ENCODE results near the gene SLC11A2. TPM values are rescaled to one million over a fixed set of nuclear protein-coding genes. Genes with fewer than 3 reads are reported as not detected.
A peak's percentile ranks its signal among the peaks of the same experiment; 100 is the strongest.

The SLC11A2 gene
- 26.7 to 38.9 TPM (median 37.5 TPM) in 3 replicates for polyA plus RNA-seq
- polyA plus RNA-seq (2011; ENCODE audit: low read depth): 7.2 TPM
- polyA plus RNA-seq (2011; cell fraction: cytosol; rRNA removed): 12.9 and 20.8 TPM in 2 replicates
- polyA plus RNA-seq (2011; cell fraction: nucleus; rRNA removed): 67.5 and 79.5 TPM in 2 replicates
- polyA plus RNA-seq (2012; ENCODE audit: low replicate concordance): 17.0 and 22.6 TPM in 2 replicates
- polyA minus RNA-seq: 56.7 to 72.8 TPM (median 65.2 TPM) in 3 replicates
- polyA minus RNA-seq (2011; cell fraction: cytosol; rRNA and poly(A)+ RNA removed): 22.1 TPM
- 62.5 and 92.1 TPM in 2 replicates for polyA minus RNA-seq (2011; cell fraction: nucleus; rRNA and poly(A)+ RNA removed)

GRCh38 chr12:51025836-51026638 is at the start of gene SLC11A2:
SLC11A2 (minus strand) TSS chr12:51026384; CDS start chr12:51010728, 15,656 bp downstream.
- H3K36me3 ChIP-seq (ENCODE audit: control insufficient read depth in 2 of 2, extremely low read depth in 1 of 2, insufficient read depth in 2 of 2, low read length in 2 of 2): no peaks in the 10 kb centered on the region
- H3K9ac ChIP-seq (ENCODE audit: control insufficient read depth, extremely low read depth, insufficient read depth, low read length): peak within 1 kb of the TSS; percentile 90
- no peak for FAIRE-seq
- H3K4me3 ChIP-seq (ENCODE audit: control insufficient read depth in 2 of 3, extremely low read depth in 1 of 3, insufficient read depth in 2 of 3, low read depth in 1 of 3, low read length in 3 of 3): peak within 1 kb of the TSS; percentile 61 to 81 (median 65)
- H3K79me2 ChIP-seq (ENCODE audit: control insufficient read depth, insufficient read depth, low read length): peaks cover 38% of the 10 kb centered on the region
- peak; percentile 62 for DNase-seq (ENCODE audit: low read depth, low spot score)
- H4K20me1 ChIP-seq (ENCODE audit: control insufficient read depth, extremely low read depth, insufficient read depth, low read length): no peaks in the 10 kb centered on the region
- H3K9me1 ChIP-seq (ENCODE audit: control insufficient read depth, extremely low read depth, insufficient read depth, low read length): no peaks in the 10 kb centered on the region
- peak within 1 kb of the TSS; percentile 93 for H3K4me2 ChIP-seq (ENCODE audit: control insufficient read depth, extremely low read depth, insufficient read depth, low read depth, low read length)
- peak within 1 kb of the TSS; percentile 75 for H3K27ac ChIP-seq (ENCODE audit: control insufficient read depth, insufficient read depth, low read length)
- TF ChIP-seq EZH2 (IDR thresholded peaks at IDR 0.05; ENCODE audit: low read length): no peak
- TF ChIP-seq CTCF (optimal IDR thresholded peaks at IDR 0.05 in 1 of 3, IDR thresholded peaks at IDR 0.05 in 1 of 3, conservative IDR thresholded peaks at IDR 0.05 in 1 of 3; ENCODE audit: extremely low read depth in 1 of 3, insufficient read depth in 2 of 3, low read length in 3 of 3): no peak
- dilution Hi-C loops (cut with MboI; ENCODE audit: extremely low pct_ligation_motif_present, low sequenced_read_pairs): no loop called here
- H3K9me3 ChIP-seq (ENCODE audit: control insufficient read depth, low read depth, low read length): no peaks in the 10 kb centered on the region
- H3K4me1 ChIP-seq (ENCODE audit: control insufficient read depth, extremely low read depth, insufficient read depth, low read length): peaks cover 26% of the 10 kb centered on the region
- H3K27me3 ChIP-seq (ENCODE audit: control insufficient read depth, extremely low read depth, insufficient read depth, low read length): no peaks in the 10 kb centered on the region
- H2AFZ ChIP-seq (ENCODE audit: control insufficient read depth, low read length): peak within 1 kb of the TSS; percentile 96

- dilution Hi-C loops (cut with MboI; ENCODE audit: extremely low pct_ligation_motif_present, low sequenced_read_pairs): no loop called here
- peaks cover 20% of the 10 kb centered on the region for H3K79me2 ChIP-seq (ENCODE audit: control insufficient read depth, insufficient read depth, low read length)
These were observed 49.2 kb upstream of the SLC11A2 start for GRCh38 chr12:51075390-51075789.

More at GRCh38 chr12:51075390-51075789, 49.2 kb upstream of the SLC11A2 start:
- no peak for TF ChIP-seq EZH2 (IDR thresholded peaks at IDR 0.05; ENCODE audit: low read length)
- TF ChIP-seq CTCF (optimal IDR thresholded peaks at IDR 0.05 in 1 of 3, IDR thresholded peaks at IDR 0.05 in 1 of 3, conservative IDR thresholded peaks at IDR 0.05 in 1 of 3; ENCODE audit: extremely low read depth in 1 of 3, insufficient read depth in 2 of 3, low read length in 3 of 3): no peak
- no peak for DNase-seq (ENCODE audit: low read depth, low spot score)
- peaks cover 12 to 13% of the 10 kb centered on the region in 2 experiments for H3K36me3 ChIP-seq (ENCODE audit: control insufficient read depth in 2 of 2, extremely low read depth in 1 of 2, insufficient read depth in 2 of 2, low read length in 2 of 2)
- no peak for FAIRE-seq
- H3K4me3 ChIP-seq (ENCODE audit: control insufficient read depth in 2 of 3, extremely low read depth in 1 of 3, insufficient read depth in 2 of 3, low read depth in 1 of 3, low read length in 3 of 3): no peak overlapping the region
- H3K27ac ChIP-seq (ENCODE audit: control insufficient read depth, insufficient read depth, low read length): no peak overlapping the region
- H4K20me1 ChIP-seq (ENCODE audit: control insufficient read depth, extremely low read depth, insufficient read depth, low read length): no peaks in the 10 kb centered on the region
- no peak overlapping the region for H3K4me2 ChIP-seq (ENCODE audit: control insufficient read depth, extremely low read depth, insufficient read depth, low read depth, low read length)
- H3K4me1 ChIP-seq (ENCODE audit: control insufficient read depth, extremely low read depth, insufficient read depth, low read length): no peaks in the 10 kb centered on the region
- no peaks in the 10 kb centered on the region for H3K9me1 ChIP-seq (ENCODE audit: control insufficient read depth, extremely low read depth, insufficient read depth, low read length)
- H3K9ac ChIP-seq (ENCODE audit: control insufficient read depth, extremely low read depth, insufficient read depth, low read length): no peak overlapping the region
- no peaks in the 10 kb centered on the region for H3K9me3 ChIP-seq (ENCODE audit: control insufficient read depth, low read depth, low read length)
- H3K27me3 ChIP-seq (ENCODE audit: control insufficient read depth, extremely low read depth, insufficient read depth, low read length): no peaks in the 10 kb centered on the region
- H2AFZ ChIP-seq (ENCODE audit: control insufficient read depth, low read length): no peak overlapping the region
